ENCODE measurements around the gene SLC27A1. TPM values are rescaled to one million over a fixed set of nuclear protein-coding genes. Genes with fewer than 3 reads are reported as not detected.

The SLC27A1 gene
- total and polyA plus RNA-seq, 9 of the 15 experiments (the other 6 are each of a cell fraction or from before 2014, with no cell fraction given) = 0.06 to 3.0 (median 1.1) TPM

DNA sequence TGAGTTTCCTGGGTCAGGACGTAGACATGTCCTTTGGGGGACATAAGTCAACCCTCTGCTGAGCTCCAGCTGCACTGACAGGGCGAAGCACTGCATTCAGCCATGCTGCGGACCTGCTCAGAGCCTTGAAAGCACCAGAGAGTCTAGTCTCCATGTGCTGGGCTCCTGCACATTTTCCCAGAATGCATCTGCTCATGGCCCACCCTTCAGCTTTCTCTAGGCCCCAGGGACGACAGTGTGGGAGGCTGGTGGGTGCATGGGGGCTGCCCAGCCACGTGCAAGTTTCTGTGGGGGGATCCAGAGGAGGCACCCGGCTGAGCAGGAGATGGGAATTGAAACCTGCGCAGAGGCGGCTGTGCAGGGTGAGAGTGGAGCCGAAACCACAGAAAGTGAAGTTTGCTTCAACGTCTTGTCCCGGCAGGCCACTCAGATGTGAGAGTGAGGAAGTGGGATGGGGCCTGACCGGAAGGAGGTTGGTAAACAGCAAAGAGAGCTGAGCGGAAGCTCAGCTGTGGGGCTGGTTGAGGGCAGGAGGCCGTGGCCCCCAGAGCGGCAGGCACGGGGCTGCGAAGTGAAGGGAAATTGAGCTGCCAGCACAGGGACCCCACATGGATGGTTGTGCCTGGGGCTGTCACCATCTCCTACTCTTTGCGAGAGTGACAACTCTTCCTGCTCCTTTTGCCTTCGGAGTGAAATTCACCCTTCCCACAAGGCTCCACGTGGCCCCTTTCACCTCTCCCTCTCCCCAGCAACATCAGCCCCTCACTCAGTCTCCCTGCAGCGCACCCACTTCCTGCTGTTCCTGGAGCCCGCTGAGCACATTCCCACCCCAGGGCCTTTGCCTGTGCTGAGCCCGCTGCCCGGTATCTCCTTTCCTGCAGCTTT is 52.9 kb downstream of the SLC27A1 start (continued):
- no peak for TF ChIP-seq NR4A1 (CRISPR knock-in tag; IDR thresholded peaks at IDR 0.05)
- TF ChIP-seq NR4A1 (tag; IDR thresholded peaks at IDR 0.05) = no peak
- TF ChIP-seq CEBPZ (IDR thresholded peaks at IDR 0.05; ENCODE audit: borderline replicate concordance, low read depth, low read length) = no peak
- TF ChIP-seq HOXB6 (CRISPR knock-in tag; IDR thresholded peaks at IDR 0.05; ENCODE audit: borderline replicate concordance) = no peak
- TF ChIP-seq, protein P1, sequence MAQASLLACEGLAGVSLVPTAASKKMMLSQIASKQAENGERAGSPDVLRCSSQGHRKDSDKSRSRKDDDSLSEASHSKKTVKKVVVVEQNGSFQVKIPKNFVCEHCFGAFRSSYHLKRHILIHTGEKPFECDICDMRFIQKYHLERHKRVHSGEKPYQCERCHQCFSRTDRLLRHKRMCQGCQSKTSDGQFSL (CRISPR knock-in tag; IDR thresholded peaks at IDR 0.05) = no peak
- TF ChIP-seq, protein P1 (tag; IDR thresholded peaks at IDR 0.05) = no peak
- no peak for TF ChIP-seq MYNN (IDR thresholded peaks at IDR 0.05)
- no peak for TF ChIP-seq MYNN (CRISPR knock-in tag; IDR thresholded peaks at IDR 0.05)
- no peak for TF ChIP-seq SMARCE1 (IDR thresholded peaks at IDR 0.05)
- no peak for TF ChIP-seq MYBL2 (IDR thresholded peaks at IDR 0.05; ENCODE audit: low read depth)
- no peak for TF ChIP-seq MYBL2 (CRISPR knock-in tag; IDR thresholded peaks at IDR 0.05; ENCODE audit: borderline replicate concordance)
- TF ChIP-seq YY1 (IDR thresholded peaks at IDR 0.05; ENCODE audit: borderline replicate concordance in 1 of 3, control insufficient read depth in 1 of 3, extremely low read depth in 1 of 3, insufficient read depth in 3 of 3, insufficient read length in 1 of 3, insufficient replicate concordance in 2 of 3, low read depth in 1 of 3, low read length in 2 of 3) = peak in 1 of 3 experiments; percentile 8
- TF ChIP-seq MIER1 (IDR thresholded peaks at IDR 0.05; ENCODE audit: low read depth) = no peak
- no peak for TF ChIP-seq CREB5 (CRISPR knock-in tag; IDR thresholded peaks at IDR 0.05)
- TF ChIP-seq SIN3A (IDR thresholded peaks at IDR 0.05; ENCODE audit: borderline replicate concordance in 2 of 2, control insufficient read depth in 1 of 2, low read depth in 2 of 2, low read length in 2 of 2) = no peak
- TF ChIP-seq EHMT2 (IDR thresholded peaks at IDR 0.05) = no peak
- TF ChIP-seq KLF1 (tag; IDR thresholded peaks at IDR 0.05) = no peak
- TF ChIP-seq SETDB1 (IDR thresholded peaks at IDR 0.05; ENCODE audit: low read length) = no peak
- no peak for TF ChIP-seq CHCHD3 (CRISPR knock-in tag; IDR thresholded peaks at IDR 0.05)
- 0 out of 2 replicates have a peak, but pooled peaks have one; percentile 41 for TF ChIP-seq ZNF311 (CRISPR knock-in tag; IDR thresholded peaks at IDR 0.05)
- no peak for TF ChIP-seq MCM3 (IDR thresholded peaks at IDR 0.05)
- TF ChIP-seq LCOR (CRISPR knock-in tag; IDR thresholded peaks at IDR 0.05) = no peak
- no peak for TF ChIP-seq FUS (optimal IDR thresholded peaks at IDR 0.05; ENCODE audit: low read depth, low read length)
- TF ChIP-seq SIN3B (IDR thresholded peaks at IDR 0.05; ENCODE audit: low read depth) = no peak
